GM18907 (cell line): ENCODE results near the gene MYOZ2.

Source experiments
- ATAC-seq: cut with Tn5 transposase; IDR thresholded peaks from one replicate; pipeline ENCODE4 v1.9.1; 2021; ENCODE audit warnings: mild to moderate bottlenecking, moderate library complexity; ENCODE audit not compliant: unreplicated experiment

MYOZ2 gene

DNA sequence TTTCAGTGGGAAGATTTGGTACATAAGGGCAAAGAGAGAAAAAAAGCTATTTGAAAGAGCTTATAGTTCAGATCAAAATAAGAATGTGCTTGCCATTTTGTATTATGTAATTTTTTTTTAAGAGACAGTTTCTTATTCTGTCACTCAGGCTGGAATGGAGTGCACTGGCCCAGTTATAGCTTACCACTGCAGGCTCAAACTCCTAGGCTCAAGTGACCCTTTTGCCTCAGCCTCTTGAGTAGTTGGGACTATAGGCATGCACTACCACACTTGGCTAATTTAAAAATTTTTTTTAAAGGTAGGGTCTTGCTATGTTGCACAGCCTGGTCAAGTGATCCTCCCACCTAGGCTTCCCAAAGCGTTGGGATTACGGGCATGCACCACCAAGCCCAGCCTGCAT, 54.7 kb downstream of the MYOZ2 start:
- no peak for ATAC-seq

DNA sequence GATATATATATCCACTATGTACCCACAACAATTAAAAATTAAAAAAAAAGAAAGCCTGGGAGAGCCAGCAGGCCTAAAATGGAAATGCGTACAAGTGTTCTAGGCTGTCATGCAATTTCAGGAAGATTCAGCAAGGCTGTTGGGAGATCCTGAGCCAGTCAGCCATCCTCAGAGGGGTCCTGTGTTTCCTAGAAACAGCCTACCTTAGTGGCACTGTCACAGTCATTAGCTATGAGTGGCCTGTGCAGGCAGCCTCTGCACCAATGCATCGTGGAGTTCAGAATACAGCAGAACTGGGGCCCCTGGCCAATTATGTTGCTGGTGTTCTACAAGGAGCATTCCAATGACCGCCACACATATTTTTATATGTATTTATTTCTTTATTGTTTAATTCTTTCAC, 55.9 kb downstream of the MYOZ2 start:
- ATAC-seq = no peak

GRCh38 chr4:119197772-119198212, 62.2 kb downstream of the MYOZ2 start:
- no peak for ATAC-seq

DNA sequence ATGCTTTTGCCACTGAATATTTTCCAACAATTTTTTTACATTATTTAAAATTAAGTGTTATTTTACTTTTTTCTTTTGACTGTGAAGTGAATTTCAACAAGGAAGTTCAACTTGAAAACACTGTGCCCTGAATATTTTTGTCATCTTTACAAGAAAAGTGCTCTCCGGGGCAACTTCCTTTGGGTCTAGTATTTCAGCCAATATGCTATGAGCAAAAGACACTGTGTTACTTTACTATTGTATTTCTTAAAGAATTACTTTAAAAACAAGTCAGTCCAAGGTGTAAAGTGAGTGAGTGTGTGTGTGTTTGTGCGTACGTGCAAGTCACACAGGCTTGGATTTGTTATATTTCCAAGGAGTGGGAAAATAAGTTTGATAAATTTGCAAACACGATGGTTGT, 69.3 kb downstream of the MYOZ2 start:
- no peak for ATAC-seq

DNA sequence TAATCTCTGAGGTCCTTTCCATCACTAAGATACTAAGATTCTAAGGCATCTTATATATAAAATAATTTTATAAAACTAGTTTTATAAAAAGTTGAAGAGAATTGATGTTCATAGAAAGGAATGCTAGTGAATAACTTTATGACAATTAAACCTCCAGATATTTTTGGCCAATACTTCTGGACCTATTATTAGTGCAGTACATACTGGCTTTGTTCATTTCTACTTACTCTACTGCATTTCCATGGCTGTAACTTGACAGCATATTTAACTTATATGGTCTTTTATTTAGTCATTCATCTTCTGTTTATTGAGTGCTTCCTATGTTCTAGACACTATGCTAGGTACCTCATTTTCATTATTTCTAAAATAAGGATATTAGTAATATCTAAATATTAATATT, 70.1 kb downstream of the MYOZ2 start:
- ATAC-seq = no peak

- no peak for ATAC-seq
Observed at GRCh38 chr4:119206178-119206577, 70.5 kb downstream of the MYOZ2 start.

DNA sequence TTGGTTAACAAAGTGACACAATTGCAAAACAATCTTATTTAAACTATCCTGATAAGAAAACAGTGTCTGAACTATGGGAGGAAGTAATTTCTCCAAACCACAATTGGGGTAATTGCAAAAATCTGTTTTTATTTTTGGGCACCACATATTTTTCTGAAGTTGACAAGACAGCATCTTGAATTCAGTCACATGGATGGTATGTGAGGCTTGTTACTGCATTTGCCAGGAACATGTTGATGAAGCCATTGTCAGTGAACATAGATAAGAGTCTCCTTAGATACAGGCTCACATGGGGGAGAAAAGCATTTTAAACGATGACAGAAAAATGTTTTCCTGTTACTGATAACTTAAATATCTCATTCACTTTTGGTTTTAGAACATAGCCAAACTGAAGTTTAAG, 71.4 kb downstream of the MYOZ2 start:
- ATAC-seq = no peak

DNA sequence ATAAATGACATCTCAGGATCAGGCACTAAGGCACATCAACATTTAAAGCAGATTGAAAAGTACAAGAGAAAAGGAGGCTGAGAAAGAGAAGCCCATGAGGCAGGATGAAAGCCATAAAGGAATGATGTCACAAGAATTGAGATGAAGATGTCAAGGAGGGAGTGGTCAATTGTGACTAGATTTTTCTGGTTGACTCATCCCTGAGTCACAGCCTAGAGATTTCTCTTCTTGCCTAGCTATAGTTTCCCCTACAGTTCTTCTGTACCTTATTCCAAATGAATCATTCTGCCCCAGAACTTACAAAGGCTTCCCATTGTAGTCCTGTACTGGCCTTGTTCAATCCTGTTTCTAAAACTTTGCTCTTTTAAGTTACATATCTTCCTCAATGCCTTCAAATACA, 73.4 kb downstream of the MYOZ2 start:
- no peak for ATAC-seq

DNA sequence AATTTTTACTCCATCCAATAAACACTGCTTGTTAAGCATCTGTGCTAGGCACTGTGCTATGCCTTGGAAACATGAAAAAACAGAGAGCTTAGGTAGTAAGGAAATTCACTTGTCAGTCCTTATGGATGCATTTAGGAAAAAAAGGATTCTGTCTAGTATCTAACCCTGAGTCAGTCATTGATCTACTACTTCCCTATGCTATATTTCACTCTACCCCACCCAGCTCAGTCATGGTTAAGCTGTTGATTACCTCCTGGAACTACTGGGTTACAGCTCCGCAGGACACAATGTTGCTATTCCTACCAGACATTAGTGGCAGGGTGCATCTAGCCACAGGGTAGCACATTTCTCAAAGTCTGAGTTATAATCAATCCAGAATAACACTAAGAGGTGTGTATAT, 74.0 kb downstream of the MYOZ2 start:
- ATAC-seq = no peak

- ATAC-seq = no peak
Observed at GRCh38 chr4:119210775-119211174, 75.1 kb downstream of the MYOZ2 start.

- ATAC-seq = peak; percentile 6
Observed at GRCh38 chr4:119211867-119212233, 76.2 kb downstream of the MYOZ2 start.

GRCh38 chr4:119212234-119212963, 76.8 kb downstream of the MYOZ2 start, which contains the start of gene USP53:
Gene USP53, plus strand, starts transcription at chr4:119212713. Its CDS starts 27,047 bp downstream, at chr4:119239760.
- ATAC-seq = peak; percentile 88

- peak; percentile 76 for ATAC-seq
Observed at GRCh38 chr4:119212964-119213606, 77.5 kb downstream of the MYOZ2 start.

DNA sequence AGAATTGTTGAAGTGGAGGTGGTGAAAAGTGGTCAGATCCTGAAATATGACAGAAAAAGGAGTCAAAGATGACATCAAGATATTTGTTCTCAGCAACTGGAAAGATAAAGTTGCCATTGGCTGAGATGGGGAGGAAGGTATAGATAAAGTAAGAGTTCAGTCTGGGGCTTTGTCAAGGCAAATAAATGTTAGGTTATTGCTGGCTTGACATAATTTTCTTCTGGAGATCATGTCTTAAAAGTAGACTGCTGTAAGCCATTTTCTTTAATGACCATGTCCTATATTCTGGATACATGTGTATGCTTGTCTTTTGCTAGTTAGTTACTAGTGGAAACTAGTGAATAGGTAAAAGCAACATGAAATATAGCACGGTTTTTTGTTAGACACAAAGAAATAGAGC, 82.5 kb downstream of the MYOZ2 start:
- no peak for ATAC-seq

DNA sequence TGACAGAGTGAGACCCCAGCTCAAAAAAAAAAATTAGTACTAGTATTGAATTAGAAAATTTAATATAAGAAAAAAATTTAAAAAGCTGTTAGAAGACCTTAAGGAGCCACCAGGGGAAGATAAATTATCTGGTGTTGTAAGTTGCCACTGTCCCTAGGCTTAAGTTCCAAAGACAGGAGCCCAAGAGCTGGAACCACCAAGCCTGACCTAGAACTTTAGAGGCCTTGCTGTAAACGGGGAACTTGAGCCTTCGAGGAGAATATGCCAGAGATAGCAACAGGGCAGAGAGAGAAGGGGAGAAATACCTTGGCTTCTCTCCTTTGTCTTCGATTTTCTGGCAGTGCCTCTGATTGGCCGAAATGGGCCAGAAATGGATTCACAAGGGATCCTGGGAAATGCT, 85.8 kb downstream of the MYOZ2 start:
- ATAC-seq = no peak

GRCh38 chr4:119227690-119228089, 92.1 kb downstream of the MYOZ2 start:
- no peak for ATAC-seq

- ATAC-seq = no peak
Observed at GRCh38 chr4:119228406-119228805, 92.8 kb downstream of the MYOZ2 start.

GRCh38 chr4:119229908-119230687, 94.5 kb downstream of the MYOZ2 start:
- no peak for ATAC-seq

GRCh38 chr4:119231491-119231890, 95.9 kb downstream of the MYOZ2 start:
- ATAC-seq = no peak

GRCh38 chr4:119232286-119232685, 96.7 kb downstream of the MYOZ2 start:
- no peak for ATAC-seq

DNA sequence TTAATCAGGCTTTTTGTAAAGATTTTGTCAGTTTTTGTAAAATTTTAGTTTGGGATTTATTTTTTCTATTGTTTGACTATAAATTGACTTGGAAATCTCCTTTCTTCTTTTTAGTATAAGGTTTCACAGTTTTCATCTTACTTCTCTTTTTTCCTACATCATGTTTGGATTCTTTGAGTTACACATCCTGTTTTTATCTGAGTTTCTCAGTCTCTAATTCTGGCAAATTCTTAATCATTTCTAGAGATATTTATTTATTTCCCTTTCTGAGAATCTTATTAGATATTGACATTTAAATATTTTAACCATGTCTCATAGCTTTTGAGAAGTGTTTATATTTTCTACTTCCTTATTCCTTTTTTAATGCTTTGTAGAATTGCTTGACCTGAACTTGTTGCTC, 97.6 kb downstream of the MYOZ2 start:
- no peak for ATAC-seq

DNA sequence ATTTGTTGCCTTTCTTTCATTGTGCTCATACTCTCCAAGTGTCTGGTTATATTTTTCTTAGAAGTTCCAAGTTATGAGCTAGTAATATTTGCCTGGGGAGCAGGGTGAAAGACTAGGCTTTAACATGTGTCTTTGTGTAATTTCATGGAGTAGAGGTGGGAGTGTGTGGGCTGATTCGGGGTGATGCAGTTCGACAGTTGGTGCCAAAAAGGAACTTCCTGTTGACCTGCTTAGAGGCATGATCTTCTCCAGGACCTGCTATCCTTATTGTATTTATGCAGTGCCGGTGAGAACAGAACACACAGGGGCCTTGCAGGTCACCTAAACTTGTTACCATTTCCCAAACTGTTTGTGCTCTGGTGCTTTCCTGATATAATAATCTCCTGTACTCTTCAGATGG, 98.1 kb downstream of the MYOZ2 start:
- no peak for ATAC-seq
